ENCODE results near the gene GATC.

GRCh38 chr12:120465756-120466155 is 19.5 kb downstream of the GATC start:
- TF ChIP-seq CTCF (IDR thresholded peaks at IDR 0.05): no peak
- no peak for TF ChIP-seq POLR2A (IDR thresholded peaks at IDR 0.05)

Measured in body of pancreas (tissue), 4 donors.